Measurements from ENCODE around the gene LMTK3.

DNA sequence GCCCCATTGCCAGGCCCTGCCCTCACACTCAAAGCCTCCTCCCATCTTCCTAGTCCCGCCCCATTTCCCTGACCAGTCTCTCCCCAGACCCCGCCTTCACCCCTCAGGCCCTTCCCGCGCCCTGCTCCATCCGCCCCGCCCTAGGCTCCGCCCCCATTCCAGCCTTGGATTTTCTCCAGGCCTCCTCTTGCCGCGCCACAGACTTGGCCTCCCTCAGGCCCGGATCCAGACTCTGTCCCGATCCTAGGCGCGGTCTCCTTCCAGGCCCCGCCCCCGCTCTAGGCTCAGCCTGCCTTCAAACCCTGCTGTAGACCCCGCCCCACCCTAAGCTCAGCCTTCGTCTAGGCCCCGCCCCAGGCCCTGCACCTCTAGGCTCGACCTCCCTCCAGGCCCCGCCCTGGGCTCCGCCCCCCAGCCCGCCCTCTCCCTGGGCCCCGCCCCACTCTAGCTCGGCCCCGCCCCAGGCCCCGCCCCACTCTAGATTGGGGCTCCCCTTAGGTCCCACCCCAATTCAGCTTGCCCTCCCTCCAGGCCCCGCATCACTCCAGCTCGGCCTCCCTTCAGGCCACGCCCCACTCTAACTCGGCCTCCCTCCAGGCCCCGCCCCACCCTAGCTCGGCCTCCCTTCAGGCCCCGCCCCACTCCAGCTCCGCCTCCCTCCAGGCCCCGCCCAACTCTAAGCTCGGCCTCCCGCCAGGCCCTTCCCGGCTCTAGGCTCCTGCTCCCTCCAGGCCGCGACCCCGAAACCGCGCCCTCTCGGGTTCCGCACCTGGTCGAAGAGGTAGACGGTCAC is 18.5 kb downstream of the LMTK3 start:
- TF ChIP-seq, protein P1, sequence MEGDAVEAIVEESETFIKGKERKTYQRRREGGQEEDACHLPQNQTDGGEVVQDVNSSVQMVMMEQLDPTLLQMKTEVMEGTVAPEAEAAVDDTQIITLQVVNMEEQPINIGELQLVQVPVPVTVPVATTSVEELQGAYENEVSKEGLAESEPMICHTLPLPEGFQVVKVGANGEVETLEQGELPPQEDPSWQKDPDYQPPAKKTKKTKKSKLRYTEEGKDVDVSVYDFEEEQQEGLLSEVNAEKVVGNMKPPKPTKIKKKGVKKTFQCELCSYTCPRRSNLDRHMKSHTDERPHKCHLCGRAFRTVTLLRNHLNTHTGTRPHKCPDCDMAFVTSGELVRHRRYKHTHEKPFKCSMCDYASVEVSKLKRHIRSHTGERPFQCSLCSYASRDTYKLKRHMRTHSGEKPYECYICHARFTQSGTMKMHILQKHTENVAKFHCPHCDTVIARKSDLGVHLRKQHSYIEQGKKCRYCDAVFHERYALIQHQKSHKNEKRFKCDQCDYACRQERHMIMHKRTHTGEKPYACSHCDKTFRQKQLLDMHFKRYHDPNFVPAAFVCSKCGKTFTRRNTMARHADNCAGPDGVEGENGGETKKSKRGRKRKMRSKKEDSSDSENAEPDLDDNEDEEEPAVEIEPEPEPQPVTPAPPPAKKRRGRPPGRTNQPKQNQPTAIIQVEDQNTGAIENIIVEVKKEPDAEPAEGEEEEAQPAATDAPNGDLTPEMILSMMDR (conservative IDR thresholded peaks at IDR 0.05; ENCODE audit: low read depth in 2 of 2), result no peak
- TF ChIP-seq JUNB (IDR thresholded peaks at IDR 0.05; ENCODE audit: unreplicated experiment) (no peak), EZH2 (IDR thresholded peaks at IDR 0.05; ENCODE audit: low read depth, unreplicated experiment) (no peak), POLR2AphosphoS5 (IDR thresholded peaks at IDR 0.05; ENCODE audit: low read depth) (peak; percentile 88), CREB1 (CRISPR knock-in tag; IDR thresholded peaks at IDR 0.05; ENCODE audit: low read depth) (no peak; the same call in 1 of the 2 replicates), ETS1 (IDR thresholded peaks at IDR 0.05) (no peak), ZNF114 (CRISPR knock-in tag; IDR thresholded peaks at IDR 0.05) (no peak), NANOG (IDR thresholded peaks at IDR 0.05; ENCODE audit: borderline replicate concordance) (no peak), EZH2phosphoT487 (IDR thresholded peaks at IDR 0.05; ENCODE audit: unreplicated experiment) (no peak), ZNF331 (CRISPR knock-in tag; IDR thresholded peaks at IDR 0.05; ENCODE audit: low read depth) (no peak), STAT1 (IDR thresholded peaks at IDR 0.05; ENCODE audit: unreplicated experiment) (no peak), ZNF462 (CRISPR knock-in tag; IDR thresholded peaks at IDR 0.05) (no peak)
- TF ChIP-seq, protein P2, sequence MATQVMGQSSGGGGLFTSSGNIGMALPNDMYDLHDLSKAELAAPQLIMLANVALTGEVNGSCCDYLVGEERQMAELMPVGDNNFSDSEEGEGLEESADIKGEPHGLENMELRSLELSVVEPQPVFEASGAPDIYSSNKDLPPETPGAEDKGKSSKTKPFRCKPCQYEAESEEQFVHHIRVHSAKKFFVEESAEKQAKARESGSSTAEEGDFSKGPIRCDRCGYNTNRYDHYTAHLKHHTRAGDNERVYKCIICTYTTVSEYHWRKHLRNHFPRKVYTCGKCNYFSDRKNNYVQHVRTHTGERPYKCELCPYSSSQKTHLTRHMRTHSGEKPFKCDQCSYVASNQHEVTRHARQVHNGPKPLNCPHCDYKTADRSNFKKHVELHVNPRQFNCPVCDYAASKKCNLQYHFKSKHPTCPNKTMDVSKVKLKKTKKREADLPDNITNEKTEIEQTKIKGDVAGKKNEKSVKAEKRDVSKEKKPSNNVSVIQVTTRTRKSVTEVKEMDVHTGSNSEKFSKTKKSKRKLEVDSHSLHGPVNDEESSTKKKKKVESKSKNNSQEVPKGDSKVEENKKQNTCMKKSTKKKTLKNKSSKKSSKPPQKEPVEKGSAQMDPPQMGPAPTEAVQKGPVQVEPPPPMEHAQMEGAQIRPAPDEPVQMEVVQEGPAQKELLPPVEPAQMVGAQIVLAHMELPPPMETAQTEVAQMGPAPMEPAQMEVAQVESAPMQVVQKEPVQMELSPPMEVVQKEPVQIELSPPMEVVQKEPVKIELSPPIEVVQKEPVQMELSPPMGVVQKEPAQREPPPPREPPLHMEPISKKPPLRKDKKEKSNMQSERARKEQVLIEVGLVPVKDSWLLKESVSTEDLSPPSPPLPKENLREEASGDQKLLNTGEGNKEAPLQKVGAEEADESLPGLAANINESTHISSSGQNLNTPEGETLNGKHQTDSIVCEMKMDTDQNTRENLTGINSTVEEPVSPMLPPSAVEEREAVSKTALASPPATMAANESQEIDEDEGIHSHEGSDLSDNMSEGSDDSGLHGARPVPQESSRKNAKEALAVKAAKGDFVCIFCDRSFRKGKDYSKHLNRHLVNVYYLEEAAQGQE (IDR thresholded peaks at IDR 0.05; ENCODE audit: unreplicated experiment), result no peak

Data from GM23338 (cell line).